K562 (cell line): ENCODE data around the gene BEX3. TPM values are rescaled to one million over a fixed set of nuclear protein-coding genes. Genes with fewer than 3 reads are reported as not detected.

Experiments used
- ATAC-seq: fragments of 200-7000 bp; cut with Tn5 transposase; 3 replicates; pipeline ENCODE4 v1.9.1; 2020; ENCODE audit warnings: moderate library complexity
- BruUV-seq: library from RNA; stranded (reverse); fragments of 400-500 nt; replicated peaks from 2 replicates; lab custom pipeline; 2021; lab: Mats Ljungman, UMichigan
- CTCF ChIA-PET: fragments of 300-600 bp; formaldehyde crosslinking; extraction: SDS; loops from one replicate; lab custom pipeline; 2021; ENCODE audit warnings: low intra/inter-chr PET ratio; lab: Yijun Ruan, JAX
- POLR2A ChIA-PET: fragments of 300-600, 350-650 bp; sonication (Branson Sonifier 250); formaldehyde crosslinking; extraction: SDS; loops from one replicate; lab custom pipeline; 2021; ENCODE audit warnings: antibody characterized with exemption, inconsistent platforms; lab: Yijun Ruan, JAX
- DNase-seq, 4 experiments: peaks; one replicate each; pipeline versions ENCODE4 v3.0.0 to v3.0.0-alpha.2; 2011 to 2018; ENCODE audit warnings: low spot score in 3 of 4, mixed read lengths in 3 of 4; ENCODE audit errors: extremely low read depth in 1 of 4
- FAIRE-seq: peaks from 2 replicates; lab custom pipeline; 2011; peaks lifted over from hg19 to GRCh38; lab: Jason Lieb, UNC
- H2AFZ ChIP-seq: 2 replicates; pipeline ENCODE4 v1.6.0; 2011; ENCODE audit warnings: low read depth, low read length, control low read depth, inconsistent platforms
- H3K27ac ChIP-seq: fragments of 200-600 bp; 3 replicates; pipeline ENCODE4 v1.8.0; 2011; ENCODE audit warnings: low read depth, mild to moderate bottlenecking, control low read depth, inconsistent platforms, low read length, moderate library complexity, mixed read lengths; ENCODE audit errors: extremely low read depth
- H3K27me3 ChIP-seq, 2 experiments: fragments of 300-600 bp in 1 of 2; 2 replicates in 1 of 2; 3 replicates in 1 of 2; pipeline versions ENCODE4 v1.6.0 to v1.8.0; 2011; ENCODE audit warnings: inconsistent platforms in 2 of 2, low read length in 2 of 2, mild to moderate bottlenecking in 1 of 2, mixed read lengths in 1 of 2, moderate library complexity in 1 of 2; ENCODE audit not compliant: control insufficient read depth in 2 of 2, insufficient read depth in 2 of 2
- H3K36me3 ChIP-seq: fragments of 300-600 bp; 3 replicates; pipeline ENCODE4 v1.8.0; 2011; ENCODE audit warnings: mild to moderate bottlenecking, low read length, inconsistent platforms; ENCODE audit not compliant: control insufficient read depth, insufficient read depth
- H3K4me1 ChIP-seq, 2 experiments: fragments of 200-600 bp in 1 of 2; replicated peaks in 1 of 2; 2 replicates in 1 of 2; 3 replicates in 1 of 2; pipeline versions ENCODE4 v1.5.1 to v1.8.0; 2011; ENCODE audit warnings: inconsistent platforms in 2 of 2, low read length in 2 of 2, mild to moderate bottlenecking in 1 of 2, mixed read lengths in 1 of 2, moderate library complexity in 1 of 2; ENCODE audit not compliant: control insufficient read depth in 2 of 2, insufficient read depth in 2 of 2
- H3K4me2 ChIP-seq: 2 replicates; pipeline ENCODE4 v1.6.1; 2011; ENCODE audit warnings: low read length, control low read depth, inconsistent platforms, mixed read lengths; ENCODE audit not compliant: insufficient read depth
- H3K4me3 ChIP-seq: fragments of 200-600 bp; sonication (generic), shearing (Covaris generic); 2 replicates; pipeline ENCODE4 v1.5.1; 2016; ENCODE audit warnings: control low read depth, inconsistent platforms
- H3K79me2 ChIP-seq: fragments of 200-600 bp; 3 replicates; pipeline ENCODE4 v1.8.0; 2011; ENCODE audit warnings: low read length, inconsistent platforms; ENCODE audit not compliant: control insufficient read depth, insufficient read depth
- H3K9ac ChIP-seq, 2 experiments: 2 replicates each; pipeline versions ENCODE4 v1.6.0 to v1.6.1; 2011; ENCODE audit warnings: low read depth in 2 of 2, low read length in 2 of 2, control low read depth in 1 of 2, inconsistent platforms in 1 of 2, mild to moderate bottlenecking in 1 of 2, mixed read lengths in 1 of 2; ENCODE audit not compliant: insufficient read depth in 1 of 2
- H3K9me1 ChIP-seq: one replicate; pipeline ENCODE4 v1.6.0; 2011; ENCODE audit warnings: inconsistent platforms, mild to moderate bottlenecking, low read length, moderate library complexity; ENCODE audit not compliant: control insufficient read depth, insufficient read depth
- H3K9me3 ChIP-seq: replicated peaks from 2 replicates; pipeline ENCODE4 v1.5.1; 2011; ENCODE audit warnings: low read depth, low read length, inconsistent platforms; ENCODE audit not compliant: control insufficient read depth, insufficient read depth
- H4K20me1 ChIP-seq: replicated peaks from 2 replicates; pipeline ENCODE4 v1.6.1; 2011; ENCODE audit warnings: low read length, inconsistent platforms, mixed read lengths; ENCODE audit not compliant: control insufficient read depth, insufficient read depth
- ARID2 ChIP-seq: fragments of 450-650 bp; IDR thresholded peaks from 2 replicates; pipeline ENCODE4 v1.6.1; 2017; ENCODE audit warnings: antibody characterized with exemption, mild to moderate bottlenecking
- BRD9 ChIP-seq: fragments of 450-650 bp; IDR thresholded peaks from 2 replicates; pipeline ENCODE4 v1.6.1; 2018; ENCODE audit warnings: low read depth; ENCODE audit not compliant: partially characterized antibody
- CBX3 ChIP-seq, 2 experiments: IDR thresholded peaks; 1 replicate in 1 of 2; 2 replicates in 1 of 2; pipeline ENCODE4 v1.6.1; 2012; ENCODE audit warnings: inconsistent platforms in 2 of 2, low read length in 2 of 2, borderline replicate concordance in 1 of 2, control low read depth in 1 of 2
- CCAR2 ChIP-seq: fragments of 200-400 bp; formaldehyde crosslinking; IDR thresholded peaks from 2 replicates; pipeline ENCODE4 v1.6.1; 2017; ENCODE audit warnings: mild to moderate bottlenecking, low read depth, low read length
- ETV1 ChIP-seq: fragments of 450-650 bp; conservative IDR thresholded peaks from 2 replicates; pipeline ENCODE4 v1.6.1; 2016; ENCODE audit warnings: missing genetic modification characterization, control low read depth, low read depth, missing compliant biosample characterization
- EZH2 ChIP-seq: IDR thresholded peaks from 2 replicates; pipeline ENCODE4 v1.6.1; 2012; ENCODE audit warnings: low read depth, mild to moderate bottlenecking, inconsistent platforms, low read length, borderline replicate concordance
- GTF2E2 ChIP-seq: fragments of 200-800 bp; sonication (Bioruptor generic); IDR thresholded peaks from 2 replicates; pipeline ENCODE4 v1.6.1; 2016; ENCODE audit warnings: missing genetic modification characterization, missing compliant biosample characterization
- HOXB6 ChIP-seq: fragments of 250-450 bp; sonication (Bioruptor Pico); IDR thresholded peaks from 2 replicates; pipeline ENCODE4 v1.5.1; 2022; ENCODE audit warnings: mild to moderate bottlenecking, borderline replicate concordance
- JUN ChIP-seq, 2 experiments: sonication (generic) in 1 of 2; formaldehyde crosslinking in 1 of 2; IDR thresholded peaks; 2 replicates each; pipeline versions ENCODE4 v1.6.1 to v1.8.0; 2012 to 2022; ENCODE audit warnings: borderline replicate concordance in 2 of 2, mild to moderate bottlenecking in 2 of 2, improper control_type of control experiment in 1 of 2, low read depth in 1 of 2, low read length in 1 of 2, missing genetic modification reagents in 1 of 2
- SRF ChIP-seq, 2 experiments: fragments of 250-450, 450-650 bp in 1 of 2; sonication (Bioruptor Pico) in 1 of 2; sonication (generic) in 1 of 2; formaldehyde crosslinking; IDR thresholded peaks; 2 replicates each; pipeline versions ENCODE4 v1.5.0 to v1.5.1; 2020 to 2022; ENCODE audit warnings: mild to moderate bottlenecking in 1 of 2, missing genetic modification reagents in 1 of 2
- TARDBP ChIP-seq: fragments of 450-650 bp; IDR thresholded peaks from 2 replicates; pipeline ENCODE4 v1.6.1; 2016
- ZNF384 ChIP-seq: IDR thresholded peaks from 2 replicates; pipeline ENCODE4 v1.6.1; 2012; ENCODE audit warnings: low read depth, low read length, improper control_type of control experiment
- ZNF699 ChIP-seq: fragments of 250-450 bp; sonication (Bioruptor Pico); IDR thresholded peaks from 2 replicates; pipeline ENCODE4 v1.8.0; 2021; ENCODE audit warnings: mild to moderate bottlenecking, moderate library complexity; ENCODE audit not compliant: insufficient replicate concordance
- ZNF764 ChIP-seq: fragments of 250-450 bp; sonication (Bioruptor Pico); IDR thresholded peaks from 2 replicates; pipeline ENCODE4 v1.4.0; 2020; ENCODE audit warnings: low read depth, mild to moderate bottlenecking, moderate library complexity
- WGBS: fragments of 100-300 bp; shearing (Covaris generic); methylation state at CpG from one replicate; pipeline ENCODE4 v1.1.6; 2016; ENCODE audit warnings: low coverage, mixed read lengths; ENCODE audit not compliant: insufficient coverage; ENCODE audit errors: missing lambda C conversion rate; 5-methylcytosine and 5-hydroxymethylcytosine counted together
- in situ Hi-C: fragments of 300-500 bp; cut with MboI; formaldehyde crosslinking; loops from 4 replicates; pipeline ENCODE4 v1.15.0; 2018; ENCODE audit warnings: inconsistent platforms, mixed read lengths
- intact Hi-C: fragments of 100-400 bp; cut with micrococcal nuclease; formaldehyde crosslinking; loops from 2 replicates; pipeline ENCODE4 v1.14.2; 2022
- polyA plus RNA-seq, 8 experiments: library from polyadenylated mRNA; depleted of rRNA in 4 of 8; stranded (reverse) in 5 of 8; unstranded in 3 of 8; fragments of >200 nt; fragmentation: Nextera tagmentation in 2 of 8; fragmentation: Illumina TruSeq in 1 of 8; extraction: Ambion mirVana in 2 of 8; extraction: Trizol in 1 of 8; gene quantifications; 2 replicates each; pipeline versions ENCODE4 v1.2.1 to v1.2.3, GENCODE V29; 2011 to 2014; ENCODE audit warnings: inconsistent platforms in 1 of 8, missing spikeins in 1 of 8
- total RNA-seq, 7 experiments: library from RNA; depleted of rRNA in 6 of 7; stranded (reverse); fragments of >200 nt in 6 of 7; fragmentation: Illumina TruSeq in 2 of 7; extraction: Trizol in 2 of 7; gene quantifications; 2 replicates each; pipeline versions ENCODE4 v1.2.1 to v1.2.3, GENCODE V29; 2011 to 2021; ENCODE audit warnings: low replicate concordance in 1 of 7
- TF ChIP-seq, protein P1 (sequence below): fragments of 250-450 bp; sonication (Bioruptor Pico); IDR thresholded peaks from 2 replicates; pipeline ENCODE4 v1.5.0; 2021
- TF ChIP-seq, protein P2 (sequence below): IDR thresholded peaks from 2 replicates; pipeline ENCODE4 v1.6.1; 2012; ENCODE audit warnings: low read depth, low read length, improper control_type of control experiment, borderline replicate concordance
- TF ChIP-seq, protein P3 (sequence below), 2 experiments: fragments of 150-350 bp in 1 of 2; IDR thresholded peaks; 2 replicates each; pipeline ENCODE4 v1.6.1; 2012 to 2016; ENCODE audit warnings: low read depth in 2 of 2, low read length in 2 of 2, mild to moderate bottlenecking in 1 of 2, moderate library complexity in 1 of 2

BEX3 gene
- total and polyA plus RNA-seq, 9 of the 15 experiments (the other 6 are each of a cell fraction or from before 2014, with no cell fraction given) = 0.21 to 0.47 TPM; not detected in 7

DNA sequence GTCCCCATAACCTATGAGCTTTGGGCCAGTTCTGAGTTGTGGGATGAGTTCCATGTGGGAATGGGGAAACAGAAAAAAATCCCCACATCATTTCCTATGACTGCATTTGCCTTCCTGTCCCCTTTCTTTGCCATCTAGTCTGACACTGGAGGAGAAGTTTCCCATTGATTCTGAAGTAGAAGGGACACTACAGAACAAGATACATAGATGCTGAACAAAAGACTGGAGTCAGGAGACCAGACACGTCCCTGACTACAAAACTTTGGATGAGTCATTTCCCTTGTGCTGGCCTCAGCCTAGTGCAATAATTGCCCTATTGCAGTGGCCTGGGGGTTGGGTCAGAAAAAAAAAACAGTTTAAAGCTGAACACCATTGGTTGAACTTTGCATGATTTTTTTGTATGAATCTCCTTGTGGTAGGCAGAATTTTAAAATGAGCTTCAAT lies 22.1 kb downstream of the BEX3 start:
- H2AFZ ChIP-seq = peak overlapping the region; percentile 66
- no peak overlapping the region for H3K9ac ChIP-seq
- intact Hi-C loops (no loop called here), in situ Hi-C loops (no loop called here)
- peak overlapping the region; percentile 74; the same call in 2 of the 3 replicates for H3K27ac ChIP-seq
- no peaks in the 10 kb centered on the region for H3K79me2 ChIP-seq
- H3K4me3 ChIP-seq = no peak overlapping the region
- no peaks in the 10 kb centered on the region for H3K9me3 ChIP-seq
- no peaks in the 10 kb centered on the region for H3K9me1 ChIP-seq
- H3K4me1 ChIP-seq = peaks cover 0 to 11% of the 10 kb centered on the region in 2 experiments; a peak in 3 of 5 replicates
- no TSS peak for BruUV-seq
- CTCF ChIA-PET = no interaction called here
- no peaks in the 10 kb centered on the region for H3K27me3 ChIP-seq
- FAIRE-seq (peak; percentile 57), DNase-seq (peak; percentile 11 to 61 (median 24)), ATAC-seq (peak; percentile 95)
- POLR2A ChIA-PET = interaction anchor here (1.1 kb wide), 1 partner anchor 9 kb away, joined by 4 read pairs; no protein-coding TSS in a partner anchor
- H3K4me2 ChIP-seq = no peak overlapping the region
- no peaks in the 10 kb centered on the region for H3K36me3 ChIP-seq
- no peaks in the 10 kb centered on the region for H4K20me1 ChIP-seq
- 0% methylated on average over 1 of the region's 1 CpG for WGBS
- TF ChIP-seq TARDBP (no peak), CBX3 (IDR thresholded peaks at IDR 0.05; ENCODE audit: borderline replicate concordance in 1 of 2, low read length in 2 of 2) (0 out of 3 replicates have a peak, but pooled peaks of 1 of the 2 experiments have one; percentile 17), CCAR2 (no peak), ZNF384 (peak; percentile 90), HOXB6 (CRISPR knock-in tag) (no peak), SRF (CRISPR knock-in tag; IDR thresholded peaks at IDR 0.05) (no peak), ZNF699 (CRISPR knock-in tag) (no peak), JUN (IDR thresholded peaks at IDR 0.05; ENCODE audit: borderline replicate concordance, low read depth, low read length) (peak; percentile 79), JUN (CRISPR knock-in tag; IDR thresholded peaks at IDR 0.05; ENCODE audit: borderline replicate concordance) (no peak), ARID2 (no peak), ZNF764 (CRISPR knock-in tag) (no peak), BRD9 (no peak), GTF2E2 (no peak), EZH2 (no peak), ETV1 (tag) (peak; percentile 47; the same call in 1 of the 2 replicates)
- TF ChIP-seq, protein P1, sequence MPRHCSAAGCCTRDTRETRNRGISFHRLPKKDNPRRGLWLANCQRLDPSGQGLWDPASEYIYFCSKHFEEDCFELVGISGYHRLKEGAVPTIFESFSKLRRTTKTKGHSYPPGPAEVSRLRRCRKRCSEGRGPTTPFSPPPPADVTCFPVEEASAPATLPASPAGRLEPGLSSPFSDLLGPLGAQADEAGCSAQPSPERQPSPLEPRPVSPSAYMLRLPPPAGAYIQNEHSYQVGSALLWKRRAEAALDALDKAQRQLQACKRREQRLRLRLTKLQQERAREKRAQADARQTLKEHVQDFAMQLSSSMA (CRISPR knock-in tag) = no peak
- TF ChIP-seq, protein P2, sequence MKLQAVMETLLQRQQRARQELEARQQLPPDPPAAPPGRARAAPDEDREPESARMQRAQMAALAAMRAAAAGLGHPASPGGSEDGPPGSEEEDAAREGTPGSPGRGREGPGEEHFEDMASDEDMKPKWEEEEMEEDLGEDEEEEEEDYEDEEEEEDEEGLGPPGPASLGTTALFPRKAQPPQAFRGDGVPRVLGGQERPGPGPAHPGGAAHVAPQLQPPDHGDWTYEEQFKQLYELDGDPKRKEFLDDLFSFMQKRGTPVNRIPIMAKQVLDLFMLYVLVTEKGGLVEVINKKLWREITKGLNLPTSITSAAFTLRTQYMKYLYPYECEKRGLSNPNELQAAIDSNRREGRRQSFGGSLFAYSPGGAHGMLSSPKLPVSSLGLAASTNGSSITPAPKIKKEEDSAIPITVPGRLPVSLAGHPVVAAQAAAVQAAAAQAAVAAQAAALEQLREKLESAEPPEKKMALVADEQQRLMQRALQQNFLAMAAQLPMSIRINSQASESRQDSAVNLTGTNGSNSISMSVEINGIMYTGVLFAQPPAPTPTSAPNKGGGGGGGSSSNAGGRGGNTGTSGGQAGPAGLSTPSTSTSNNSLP = no peak
- TF ChIP-seq, protein P3, sequence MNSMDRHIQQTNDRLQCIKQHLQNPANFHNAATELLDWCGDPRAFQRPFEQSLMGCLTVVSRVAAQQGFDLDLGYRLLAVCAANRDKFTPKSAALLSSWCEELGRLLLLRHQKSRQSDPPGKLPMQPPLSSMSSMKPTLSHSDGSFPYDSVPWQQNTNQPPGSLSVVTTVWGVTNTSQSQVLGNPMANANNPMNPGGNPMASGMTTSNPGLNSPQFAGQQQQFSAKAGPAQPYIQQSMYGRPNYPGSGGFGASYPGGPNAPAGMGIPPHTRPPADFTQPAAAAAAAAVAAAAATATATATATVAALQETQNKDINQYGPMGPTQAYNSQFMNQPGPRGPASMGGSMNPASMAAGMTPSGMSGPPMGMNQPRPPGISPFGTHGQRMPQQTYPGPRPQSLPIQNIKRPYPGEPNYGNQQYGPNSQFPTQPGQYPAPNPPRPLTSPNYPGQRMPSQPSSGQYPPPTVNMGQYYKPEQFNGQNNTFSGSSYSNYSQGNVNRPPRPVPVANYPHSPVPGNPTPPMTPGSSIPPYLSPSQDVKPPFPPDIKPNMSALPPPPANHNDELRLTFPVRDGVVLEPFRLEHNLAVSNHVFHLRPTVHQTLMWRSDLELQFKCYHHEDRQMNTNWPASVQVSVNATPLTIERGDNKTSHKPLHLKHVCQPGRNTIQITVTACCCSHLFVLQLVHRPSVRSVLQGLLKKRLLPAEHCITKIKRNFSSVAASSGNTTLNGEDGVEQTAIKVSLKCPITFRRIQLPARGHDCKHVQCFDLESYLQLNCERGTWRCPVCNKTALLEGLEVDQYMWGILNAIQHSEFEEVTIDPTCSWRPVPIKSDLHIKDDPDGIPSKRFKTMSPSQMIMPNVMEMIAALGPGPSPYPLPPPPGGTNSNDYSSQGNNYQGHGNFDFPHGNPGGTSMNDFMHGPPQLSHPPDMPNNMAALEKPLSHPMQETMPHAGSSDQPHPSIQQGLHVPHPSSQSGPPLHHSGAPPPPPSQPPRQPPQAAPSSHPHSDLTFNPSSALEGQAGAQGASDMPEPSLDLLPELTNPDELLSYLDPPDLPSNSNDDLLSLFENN (IDR thresholded peaks at IDR 0.05; ENCODE audit: low read depth in 2 of 2, low read length in 2 of 2) = no peak
